ENCODE results near the gene APC2. TPM values are rescaled to one million over a fixed set of nuclear protein-coding genes. Genes with fewer than 3 reads are reported as not detected.

The APC2 gene
- total RNA-seq, 2 experiments from 2014 or later, result 0.57 to 5.5 TPM

DNA sequence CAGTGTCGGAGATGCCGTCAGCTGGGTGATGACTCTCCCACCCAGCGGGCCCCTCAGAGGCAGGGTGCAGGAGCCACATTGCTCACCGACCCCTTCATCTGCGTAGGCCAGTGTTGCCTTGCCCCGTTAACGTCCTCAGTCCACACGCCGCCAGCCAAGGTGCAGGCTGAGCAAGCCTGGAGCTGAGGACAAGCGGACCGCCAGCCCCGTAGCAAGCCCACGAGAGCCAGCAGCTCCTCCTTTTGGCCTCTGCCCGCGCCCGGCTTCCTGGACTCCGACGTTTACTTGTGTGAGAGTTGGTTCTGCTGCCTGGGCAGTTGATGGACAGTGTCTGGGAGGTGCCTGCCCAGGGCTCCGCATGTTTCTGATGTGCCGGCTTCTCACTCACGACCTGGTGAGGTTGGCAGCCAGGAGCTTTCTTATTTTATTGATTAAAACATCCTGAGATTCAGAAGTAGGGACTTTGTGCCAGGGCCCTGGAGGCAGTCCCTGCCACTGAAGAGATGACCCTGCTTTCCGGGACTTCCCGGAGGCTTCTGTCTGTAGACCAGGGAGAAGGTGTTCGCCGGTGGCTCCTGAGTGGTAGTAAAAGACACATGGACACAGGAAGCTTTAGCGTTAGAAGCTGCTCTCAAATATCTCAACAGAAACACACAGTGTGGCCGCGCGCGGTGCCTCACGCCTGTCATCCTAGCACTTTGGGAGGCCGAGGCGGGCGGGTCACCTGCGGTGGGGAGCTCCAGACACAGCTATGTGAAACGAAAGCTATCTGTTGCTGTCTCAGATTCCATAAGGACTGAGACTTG is 36.7 kb upstream of the APC2 start:
- DNase-seq (ENCODE audit: low spot score), result no peak
- intact Hi-C loops (cut with micrococcal nuclease; ENCODE audit: unreplicated experiment), result no loop called here
- Histone ChIP-seq H3K4me2 (ENCODE audit: low read length) (no peak overlapping the region), H4K20me1 (ENCODE audit: insufficient read depth, low read length) (peaks cover 33% of the 10 kb centered on the region), H3K79me2 (ENCODE audit: insufficient read depth, low read depth, low read length) (peaks cover 100% of the 10 kb centered on the region), H2AFZ (ENCODE audit: low read length) (no peak overlapping the region), H3K36me3 (ENCODE audit: insufficient read depth, low read length) (peaks cover 97% of the 10 kb centered on the region), H3K4me1 (ENCODE audit: insufficient read depth, low read length, poor library complexity, severe bottlenecking) (peaks cover 12% of the 10 kb centered on the region), H3K9me3 (ENCODE audit: low read length) (no peaks in the 10 kb centered on the region), H3K4me3 (ENCODE audit: low read depth, low read length, poor library complexity, severe bottlenecking) (no peak overlapping the region), H3K9me2 (ENCODE audit: insufficient read depth, low read length) (no peaks in the 10 kb centered on the region), H3K27ac (ENCODE audit: low read depth, low read length, poor library complexity, severe bottlenecking) (no peak overlapping the region)
- BruUV-seq (replicated peaks), result no TSS peak
- ChIA-PET POLR2A (interaction anchor here (0.6 kb wide), 1 partner anchor 51 kb away, joined by 7 read pairs; no protein-coding TSS in a partner anchor), CTCF (ENCODE audit: unreplicated experiment) (no interaction called here)
- TF ChIP-seq CTCF (conservative IDR thresholded peaks at IDR 0.05; ENCODE audit: low read length) (no peak), EZH2phosphoT487 (IDR thresholded peaks at IDR 0.05; ENCODE audit: borderline replicate concordance, low read depth, low read length) (no peak)

DNA sequence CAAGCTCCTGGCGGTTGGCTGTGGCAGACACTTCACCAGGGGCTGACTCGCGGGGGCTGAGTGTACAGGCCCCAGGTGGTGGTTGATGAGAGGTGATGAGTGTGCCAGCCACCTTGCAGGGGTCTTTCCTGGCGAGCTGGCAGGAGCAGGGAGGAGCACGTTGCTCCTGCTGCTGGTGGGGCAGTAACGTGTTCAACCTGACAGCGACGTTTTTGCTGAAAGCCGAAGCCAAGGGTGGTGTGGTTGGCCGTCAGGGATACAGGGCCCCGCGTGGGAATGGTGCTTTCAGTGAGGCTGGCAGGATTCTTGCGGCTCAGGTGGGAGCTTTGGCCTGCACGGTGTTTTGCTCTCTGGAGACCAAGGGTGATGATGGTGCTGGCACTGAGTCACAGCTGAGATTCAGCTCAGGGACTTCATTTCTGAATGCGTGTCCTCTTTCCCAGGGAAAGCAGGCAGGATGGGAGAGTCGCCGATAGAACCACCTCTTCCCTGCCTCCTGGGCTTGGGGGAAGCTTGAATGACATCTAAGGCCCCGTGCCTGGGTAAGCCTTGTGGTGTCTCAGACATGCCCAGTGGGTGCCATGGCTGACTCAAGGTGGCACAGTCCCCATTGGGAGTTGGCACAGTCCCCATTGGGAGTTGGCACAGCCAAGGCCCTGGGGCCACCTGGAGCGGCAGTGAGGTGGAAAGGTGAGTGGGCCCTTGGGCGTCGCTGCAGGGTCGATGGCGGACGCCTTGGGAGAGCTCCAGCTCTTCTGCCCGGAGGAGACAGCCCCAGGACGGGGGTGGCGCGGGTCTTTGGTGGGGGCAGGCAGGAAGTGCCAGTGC is 33.7 kb upstream of the APC2 start:
- no peak overlapping the region for H2AFZ ChIP-seq (ENCODE audit: low read length)
- no peak overlapping the region for H3K27ac ChIP-seq (ENCODE audit: low read depth, low read length, poor library complexity, severe bottlenecking)
- no peak overlapping the region for H3K4me2 ChIP-seq (ENCODE audit: low read length)
- peaks cover 12% of the 10 kb centered on the region for H4K20me1 ChIP-seq (ENCODE audit: insufficient read depth, low read length)
- POLR2A ChIA-PET, result no interaction called here
- H3K79me2 ChIP-seq (ENCODE audit: insufficient read depth, low read depth, low read length), result peaks cover 71% of the 10 kb centered on the region
- DNase-seq (ENCODE audit: low spot score), result no peak
- H3K4me1 ChIP-seq (ENCODE audit: insufficient read depth, low read length, poor library complexity, severe bottlenecking), result no peaks in the 10 kb centered on the region
- no peak overlapping the region for H3K4me3 ChIP-seq (ENCODE audit: low read depth, low read length, poor library complexity, severe bottlenecking)
- H3K9me2 ChIP-seq (ENCODE audit: insufficient read depth, low read length), result no peaks in the 10 kb centered on the region
- no TSS peak for BruUV-seq (replicated peaks)
- TF ChIP-seq EZH2phosphoT487 (IDR thresholded peaks at IDR 0.05; ENCODE audit: borderline replicate concordance, low read depth, low read length), result no peak
- no peak for TF ChIP-seq CTCF (conservative IDR thresholded peaks at IDR 0.05; ENCODE audit: low read length)
- no peaks in the 10 kb centered on the region for H3K9me3 ChIP-seq (ENCODE audit: low read length)
- intact Hi-C loops (cut with micrococcal nuclease; ENCODE audit: unreplicated experiment), result no loop called here
- CTCF ChIA-PET (ENCODE audit: unreplicated experiment), result no interaction called here
- H3K36me3 ChIP-seq (ENCODE audit: insufficient read depth, low read length), result peaks cover 95% of the 10 kb centered on the region
